ENCODE results near the gene CGB8. TPM values are rescaled to one million over a fixed set of nuclear protein-coding genes. Genes with fewer than 3 reads are reported as not detected.
"Not testable (repeated sequence)": the region's sequence is repeated elsewhere in the genome, so short reads cannot be mapped to it uniquely, and the experiment has no call there.

The CGB8 gene
- polyA plus RNA-seq, 3 donors, result not detected

GRCh38 chr19:49069026-49069425 is 20.1 kb upstream of the CGB8 start:
- WGBS, 3 donors, result 91 to 95% (median 92%) methylated on average over 9 of the region's 9 CpGs

GRCh38 chr19:49067554-49067953 is 18.6 kb upstream of the CGB8 start:
- WGBS, 3 donors, result 30 to 62% (median 62%) methylated on average over 3 of the region's 3 CpGs
- no peak overlapping the region for H3K27ac ChIP-seq (ENCODE audit: low read depth, low read length)

More at GRCh38 chr19:49069026-49069425, 20.1 kb upstream of the CGB8 start:
- H3K27ac ChIP-seq (ENCODE audit: low read depth, low read length), result no peak overlapping the region

- WGBS, 3 donors, result 52 to 61% (median 60%) methylated on average over 13 of the region's 13 CpGs
- no peak overlapping the region for H3K27ac ChIP-seq (ENCODE audit: low read depth, low read length)
Observed at GRCh38 chr19:49065905-49066512, 17.1 kb upstream of the CGB8 start.

- H3K27ac ChIP-seq (ENCODE audit: low read depth, low read length), result no peak within 1 kb of the TSS
Observed at GRCh38 chr19:49064768-49065611, 16.1 kb upstream of the CGB8 start, which contains the start of gene NTF4. NTF4 (minus strand) TSS chr19:49064818; CDS start chr19:49061997, 2,821 bp downstream.

GRCh38 chr19:49064029-49064629 is 15.2 kb upstream of the CGB8 start:
- 51 to 54% (median 52%) methylated on average over 9 to 10 of the region's 10 CpGs for whole genome bisulfite sequencing, 3 donors
- H3K27ac ChIP-seq (ENCODE audit: low read depth, low read length), result no peak overlapping the region

More at GRCh38 chr19:49064768-49065611, 16.1 kb upstream of the CGB8 start, which contains the start of gene NTF4:
- 3 to 7% (median 4%) methylated on average over 31 to 52 of the region's 53 CpGs for WGBS, 3 donors

GRCh38 chr19:49061445-49061844 is 12.5 kb upstream of the CGB8 start:
- 67 to 73% (median 69%) methylated on average over 25 of the region's 25 CpGs for WGBS, 3 donors
- H3K27ac ChIP-seq (ENCODE audit: low read depth, low read length), result no peak overlapping the region

GRCh38 chr19:49061000-49061399 is 12.1 kb upstream of the CGB8 start:
- 93 to 100% (median 97%) methylated on average over 2 of the region's 2 CpGs for WGBS, 3 donors
- no peak overlapping the region for H3K27ac ChIP-seq (ENCODE audit: low read depth, low read length)

- WGBS, 3 donors, result 50 to 72% (median 50%) methylated on average over 9 of the region's 9 CpGs
- H3K27ac ChIP-seq (ENCODE audit: low read depth, low read length), result no peak overlapping the region
Observed at GRCh38 chr19:49059053-49059452, 10.1 kb upstream of the CGB8 start.

GRCh38 chr19:49058562-49058961 is 9.7 kb upstream of the CGB8 start:
- H3K27ac ChIP-seq (ENCODE audit: low read depth, low read length), result no peak overlapping the region
- WGBS, 3 donors, result 33 to 42% (median 36%) methylated on average over 10 of the region's 10 CpGs

GRCh38 chr19:49057636-49058234 is 8.8 kb upstream of the CGB8 start, which contains the start of gene CGB7:
CGB7 (minus strand) TSS chr19:49057749; CDS start chr19:49055375, 2,374 bp downstream.
- H3K27ac ChIP-seq (ENCODE audit: low read depth, low read length), result no peak within 1 kb of the TSS
- WGBS, 3 donors, result 2 to 4% (median 2%) methylated on average over 36 to 38 of the region's 38 CpGs

GRCh38 chr19:49056902-49057596 is 8.1 kb upstream of the CGB8 start:
- H3K27ac ChIP-seq (ENCODE audit: low read depth, low read length), result not testable (repeated sequence)
- WGBS, 3 donors, result 1 to 5% (median 2%) methylated on average over 31 to 34 of the region's 34 CpGs

- WGBS, 3 donors, result 0 to 1% (median 1%) methylated on average over 62 to 63 of the region's 63 CpGs
- no peak overlapping the region for H3K27ac ChIP-seq (ENCODE audit: low read depth, low read length)
Observed at GRCh38 chr19:49056101-49056901, 7.4 kb upstream of the CGB8 start.

- not testable (repeated sequence) for H3K27ac ChIP-seq (ENCODE audit: low read depth, low read length)
- WGBS, 3 donors, result 74 to 79% (median 76%) methylated on average over 24 of the region's 24 CpGs
Observed at GRCh38 chr19:49050376-49051033, 1.6 kb upstream of the CGB8 start.

- not testable (repeated sequence) for H3K27ac ChIP-seq (ENCODE audit: low read depth, low read length)
- WGBS, 3 donors, result 70 to 87% (median 78%) methylated on average over 3 of the region's 4 CpGs
Observed at GRCh38 chr19:49049834-49050233, 923 bp upstream of the CGB8 start.

GRCh38 chr19:49043548-49043947 is 5.4 kb downstream of the CGB8 start, which contains the start of gene CGB5:
CGB5 (plus strand) TSS chr19:49043848; CDS start chr19:49044210, 362 bp downstream.
- not testable (repeated sequence) for H3K27ac ChIP-seq (ENCODE audit: low read depth, low read length)
- WGBS, 3 donors, result 69 to 74% (median 71%) methylated on average over 13 to 14 of the region's 15 CpGs

GRCh38 chr19:49042666-49043065 is 6.2 kb downstream of the CGB8 start:
- 72 to 94% (median 74%) methylated on average over 1 to 3 of the region's 4 CpGs for WGBS, 3 donors

GRCh38 chr19:49042177-49042576 is 6.7 kb downstream of the CGB8 start:
- H3K27ac ChIP-seq (ENCODE audit: low read depth, low read length), result no peak overlapping the region
- 65 to 83% (median 81%) methylated on average over 17 of the region's 17 CpGs for WGBS, 3 donors

More at GRCh38 chr19:49042666-49043065, 6.2 kb downstream of the CGB8 start:
- not testable (repeated sequence) for H3K27ac ChIP-seq (ENCODE audit: low read depth, low read length)

Measured in adipose tissue (tissue), 3 donors.